ENCODE measurements around the gene DNER. TPM values are rescaled to one million over a fixed set of nuclear protein-coding genes. Genes with fewer than 3 reads are reported as not detected.

Gene DNER
- polyA plus RNA-seq, 1 donor (not counting 4 experiments of a cell fraction or from before 2014, with no cell fraction given): 8.5 TPM

GRCh38 chr2:229451852-229452251 is 262.5 kb downstream of the DNER start:
- Histone ChIP-seq H3K9me3 (ENCODE audit: control insufficient read depth, low read depth, low read length) (no peaks in the 10 kb centered on the region), H3K27ac (ENCODE audit: control insufficient read depth, insufficient read depth, low read length) (no peak overlapping the region), H3K4me2 (ENCODE audit: control insufficient read depth, extremely low read depth, insufficient read depth, low read depth, low read length) (no peak overlapping the region), H4K20me1 (ENCODE audit: control insufficient read depth, extremely low read depth, insufficient read depth, low read length) (no peaks in the 10 kb centered on the region), H3K36me3 (ENCODE audit: control insufficient read depth in 2 of 2, extremely low read depth in 1 of 2, insufficient read depth in 2 of 2, low read length in 2 of 2) (no peaks in the 10 kb centered on the region), H3K9me1 (ENCODE audit: control insufficient read depth, extremely low read depth, insufficient read depth, low read length) (no peaks in the 10 kb centered on the region), H3K27me3 (ENCODE audit: control insufficient read depth, extremely low read depth, insufficient read depth, low read length) (no peaks in the 10 kb centered on the region), H3K9ac (ENCODE audit: control insufficient read depth, extremely low read depth, insufficient read depth, low read length) (no peak overlapping the region), H3K4me3 (ENCODE audit: control insufficient read depth in 2 of 3, extremely low read depth in 1 of 3, insufficient read depth in 2 of 3, low read depth in 1 of 3, low read length in 3 of 3) (no peak overlapping the region), H3K4me1 (ENCODE audit: control insufficient read depth, extremely low read depth, insufficient read depth, low read length) (peaks cover 11% of the 10 kb centered on the region), H2AFZ (ENCODE audit: control insufficient read depth, low read length) (no peak overlapping the region), H3K79me2 (ENCODE audit: control insufficient read depth, insufficient read depth, low read length) (no peaks in the 10 kb centered on the region)
- dilution Hi-C loops (cut with MboI; ENCODE audit: extremely low pct_ligation_motif_present, low sequenced_read_pairs): no loop called here
- TF ChIP-seq CTCF (optimal IDR thresholded peaks at IDR 0.05 in 1 of 3, IDR thresholded peaks at IDR 0.05 in 1 of 3, conservative IDR thresholded peaks at IDR 0.05 in 1 of 3; ENCODE audit: extremely low read depth in 1 of 3, insufficient read depth in 2 of 3, low read length in 3 of 3): no peak
- DNase-seq (ENCODE audit: low read depth, low spot score) (no peak), FAIRE-seq (no peak)

- Histone ChIP-seq H3K4me2 (ENCODE audit: control insufficient read depth, extremely low read depth, insufficient read depth, low read depth, low read length) (no peak overlapping the region), H3K9me3 (ENCODE audit: control insufficient read depth, low read depth, low read length) (no peaks in the 10 kb centered on the region), H3K4me1 (ENCODE audit: control insufficient read depth, extremely low read depth, insufficient read depth, low read length) (peaks cover 21% of the 10 kb centered on the region), H3K4me3 (ENCODE audit: control insufficient read depth in 2 of 3, extremely low read depth in 1 of 3, insufficient read depth in 2 of 3, low read depth in 1 of 3, low read length in 3 of 3) (no peak overlapping the region), H3K79me2 (ENCODE audit: control insufficient read depth, insufficient read depth, low read length) (no peaks in the 10 kb centered on the region), H4K20me1 (ENCODE audit: control insufficient read depth, extremely low read depth, insufficient read depth, low read length) (no peaks in the 10 kb centered on the region), H3K27me3 (ENCODE audit: control insufficient read depth, extremely low read depth, insufficient read depth, low read length) (no peaks in the 10 kb centered on the region), H3K9me1 (ENCODE audit: control insufficient read depth, extremely low read depth, insufficient read depth, low read length) (no peaks in the 10 kb centered on the region), H3K9ac (ENCODE audit: control insufficient read depth, extremely low read depth, insufficient read depth, low read length) (no peak overlapping the region), H2AFZ (ENCODE audit: control insufficient read depth, low read length) (no peak overlapping the region), H3K27ac (ENCODE audit: control insufficient read depth, insufficient read depth, low read length) (no peak overlapping the region), H3K36me3 (ENCODE audit: control insufficient read depth in 2 of 2, extremely low read depth in 1 of 2, insufficient read depth in 2 of 2, low read length in 2 of 2) (no peaks in the 10 kb centered on the region)
- TF ChIP-seq CTCF (optimal IDR thresholded peaks at IDR 0.05 in 1 of 3, IDR thresholded peaks at IDR 0.05 in 1 of 3, conservative IDR thresholded peaks at IDR 0.05 in 1 of 3; ENCODE audit: extremely low read depth in 1 of 3, insufficient read depth in 2 of 3, low read length in 3 of 3): no peak
- no peak for TF ChIP-seq EZH2 (IDR thresholded peaks at IDR 0.05; ENCODE audit: low read length)
- DNase-seq (ENCODE audit: low read depth, low spot score) (no peak), FAIRE-seq (no peak)
- dilution Hi-C loops (cut with MboI; ENCODE audit: extremely low pct_ligation_motif_present, low sequenced_read_pairs): no loop called here
These were observed 267.1 kb downstream of the DNER start for GRCh38 chr2:229447227-229447626.

Data from keratinocyte (primary cell).